ENCODE results near the gene TMEM238L. TPM values are rescaled to one million over a fixed set of nuclear protein-coding genes. Genes with fewer than 3 reads are reported as not detected.

Gene TMEM238L
- total RNA-seq, 1 donor from 2014 or later = not detected

DNA sequence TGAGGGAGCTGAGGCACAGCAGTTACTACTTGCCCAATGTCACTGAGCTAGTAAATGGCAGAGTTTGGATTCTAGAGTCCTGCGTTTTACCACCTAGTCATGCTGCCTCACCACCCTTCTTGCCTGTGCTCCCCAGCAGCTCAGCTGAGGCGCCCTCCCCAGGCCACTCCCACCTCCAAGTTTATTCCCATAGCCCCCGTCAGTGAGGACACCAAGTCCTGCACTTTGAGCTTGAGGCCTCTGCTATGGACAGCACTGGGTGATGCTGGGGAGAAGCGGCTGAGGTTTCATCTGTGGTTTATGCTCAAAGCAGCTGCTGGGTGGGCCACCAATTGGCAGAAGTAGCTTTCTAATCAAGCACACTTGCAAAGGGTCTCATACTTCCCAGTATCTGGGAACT lies 36.7 kb downstream of the TMEM238L start:
- Histone ChIP-seq H3K4me1 (no peaks in the 10 kb centered on the region), H3K9me3 (peaks cover 0 to 3% of the 10 kb centered on the region in 2 donors), H3K27me3 (no peaks in the 10 kb centered on the region), H3K4me3 (no peak overlapping the region), H3K36me3 (peaks cover 0 to 5% of the 10 kb centered on the region in 2 donors), H3K27ac (no peak overlapping the region)
- DNase-seq (ENCODE audit: low spot score in 2 of 2) = no peak
- intact Hi-C loops (cut with DNase I) = no loop called here
- TF ChIP-seq, protein P1, sequence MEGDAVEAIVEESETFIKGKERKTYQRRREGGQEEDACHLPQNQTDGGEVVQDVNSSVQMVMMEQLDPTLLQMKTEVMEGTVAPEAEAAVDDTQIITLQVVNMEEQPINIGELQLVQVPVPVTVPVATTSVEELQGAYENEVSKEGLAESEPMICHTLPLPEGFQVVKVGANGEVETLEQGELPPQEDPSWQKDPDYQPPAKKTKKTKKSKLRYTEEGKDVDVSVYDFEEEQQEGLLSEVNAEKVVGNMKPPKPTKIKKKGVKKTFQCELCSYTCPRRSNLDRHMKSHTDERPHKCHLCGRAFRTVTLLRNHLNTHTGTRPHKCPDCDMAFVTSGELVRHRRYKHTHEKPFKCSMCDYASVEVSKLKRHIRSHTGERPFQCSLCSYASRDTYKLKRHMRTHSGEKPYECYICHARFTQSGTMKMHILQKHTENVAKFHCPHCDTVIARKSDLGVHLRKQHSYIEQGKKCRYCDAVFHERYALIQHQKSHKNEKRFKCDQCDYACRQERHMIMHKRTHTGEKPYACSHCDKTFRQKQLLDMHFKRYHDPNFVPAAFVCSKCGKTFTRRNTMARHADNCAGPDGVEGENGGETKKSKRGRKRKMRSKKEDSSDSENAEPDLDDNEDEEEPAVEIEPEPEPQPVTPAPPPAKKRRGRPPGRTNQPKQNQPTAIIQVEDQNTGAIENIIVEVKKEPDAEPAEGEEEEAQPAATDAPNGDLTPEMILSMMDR (IDR thresholded peaks at IDR 0.05) = no peak

DNA sequence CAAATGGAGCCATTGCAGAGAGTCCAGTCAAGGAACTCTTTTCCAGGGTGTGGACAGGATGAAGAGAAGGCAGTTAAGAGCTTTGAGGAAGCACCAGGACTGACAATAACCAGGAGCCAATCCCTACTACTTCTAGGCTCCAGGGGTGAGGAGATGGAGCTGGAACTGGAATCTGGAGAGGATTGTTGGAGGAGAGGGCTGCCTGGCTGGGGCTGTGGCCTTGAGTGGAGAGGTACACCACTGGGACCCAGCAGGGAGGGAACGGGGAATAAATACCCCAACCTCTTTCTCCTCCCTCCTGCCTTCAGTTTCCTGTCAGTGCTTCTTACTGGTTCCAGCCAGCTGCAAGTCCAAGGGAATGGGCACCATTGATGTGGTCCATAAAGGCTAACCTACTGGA lies 41.9 kb downstream of the TMEM238L start:
- intact Hi-C loops (cut with DNase I) = no loop called here
- H3K27me3 ChIP-seq = no peaks in the 10 kb centered on the region
- no peak overlapping the region for H3K27ac ChIP-seq
- no peaks in the 10 kb centered on the region for H3K4me1 ChIP-seq
- H3K4me3 ChIP-seq = no peak overlapping the region
- no peaks in the 10 kb centered on the region for H3K9me3 ChIP-seq
- no peaks in the 10 kb centered on the region for H3K36me3 ChIP-seq
- DNase-seq (ENCODE audit: low spot score in 2 of 2) = no peak
- TF ChIP-seq, protein P1 (IDR thresholded peaks at IDR 0.05) = no peak

- H3K36me3 ChIP-seq = no peaks in the 10 kb centered on the region
- intact Hi-C loops (cut with DNase I) = no loop called here
Observed at GRCh38 chr17:10761281-10761680, 42.6 kb downstream of the TMEM238L start.

GRCh38 chr17:10758062-10758461 lies 45.8 kb downstream of the TMEM238L start:
- Histone ChIP-seq H3K4me3 (no peak overlapping the region), H3K9me3 (no peaks in the 10 kb centered on the region), H3K36me3 (no peaks in the 10 kb centered on the region), H3K27ac (no peak overlapping the region), H3K27me3 (no peaks in the 10 kb centered on the region), H3K4me1 (no peaks in the 10 kb centered on the region)
- TF ChIP-seq, protein P1 (IDR thresholded peaks at IDR 0.05) = no peak
- DNase-seq (ENCODE audit: low spot score in 2 of 2) = no peak
- intact Hi-C loops (cut with DNase I) = no loop called here

More at GRCh38 chr17:10761281-10761680, 42.6 kb downstream of the TMEM238L start:
- Histone ChIP-seq H3K9me3 (no peaks in the 10 kb centered on the region), H3K27me3 (no peaks in the 10 kb centered on the region), H3K4me1 (no peaks in the 10 kb centered on the region), H3K27ac (no peak overlapping the region), H3K4me3 (no peak overlapping the region)
- TF ChIP-seq, protein P1 (IDR thresholded peaks at IDR 0.05) = no peak
- DNase-seq (ENCODE audit: low spot score in 2 of 2) = no peak

DNA sequence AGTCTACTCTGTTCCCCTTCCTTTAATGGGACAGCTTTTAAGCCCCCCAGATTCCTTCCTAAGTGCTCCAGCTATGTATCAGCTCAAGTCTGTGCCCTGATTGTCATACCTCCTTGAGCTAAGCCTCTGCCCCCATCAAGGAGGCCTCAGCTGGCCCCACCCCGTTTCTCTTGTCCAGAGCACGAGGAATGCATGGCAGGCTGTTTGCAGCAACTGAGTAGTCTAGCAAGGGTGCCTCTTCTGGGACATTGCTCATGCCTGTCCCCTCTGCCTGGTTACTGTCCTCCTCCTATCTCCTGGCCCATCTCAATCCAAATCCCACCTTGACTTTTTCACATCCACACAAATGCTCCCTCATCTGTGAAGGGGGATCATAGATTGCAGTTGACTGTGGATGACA lies 46.3 kb downstream of the TMEM238L start:
- H3K36me3 ChIP-seq = no peaks in the 10 kb centered on the region
- H3K9me3 ChIP-seq = no peaks in the 10 kb centered on the region
- no peak for DNase-seq (ENCODE audit: low spot score in 2 of 2)
- TF ChIP-seq, protein P1 (IDR thresholded peaks at IDR 0.05) = no peak
- no peak overlapping the region for H3K27ac ChIP-seq
- H3K4me3 ChIP-seq = no peak overlapping the region
- H3K27me3 ChIP-seq = no peaks in the 10 kb centered on the region
- intact Hi-C loops (cut with DNase I) = no loop called here
- H3K4me1 ChIP-seq = no peaks in the 10 kb centered on the region

DNA sequence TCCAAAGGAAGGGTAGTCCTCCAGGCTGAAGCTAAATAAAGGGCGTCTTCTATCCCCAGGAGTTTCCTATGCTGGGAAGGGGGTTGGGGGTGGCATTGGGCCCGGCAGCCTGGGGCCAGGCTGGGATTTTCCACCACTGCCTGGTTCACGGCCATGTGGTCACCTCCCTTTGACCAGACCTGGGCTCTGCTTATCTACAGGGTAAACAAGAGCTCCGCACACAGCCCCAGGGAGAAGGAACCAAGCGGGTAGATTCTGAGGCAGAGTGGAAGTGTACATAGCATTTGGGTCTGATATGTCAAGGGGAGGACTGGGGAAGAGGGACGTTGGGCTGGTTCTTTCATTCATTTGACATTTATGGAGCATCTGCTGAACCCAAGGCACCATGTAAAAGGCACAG lies 46.8 kb downstream of the TMEM238L start:
- no peaks in the 10 kb centered on the region for H3K9me3 ChIP-seq
- no peaks in the 10 kb centered on the region for H3K4me1 ChIP-seq
- no peaks in the 10 kb centered on the region for H3K27me3 ChIP-seq
- H3K4me3 ChIP-seq = no peak overlapping the region
- intact Hi-C loops (cut with DNase I) = no loop called here
- no peak overlapping the region for H3K27ac ChIP-seq
- TF ChIP-seq, protein P1 (IDR thresholded peaks at IDR 0.05) = no peak
- DNase-seq (ENCODE audit: low spot score in 2 of 2) = no peak
- no peaks in the 10 kb centered on the region for H3K36me3 ChIP-seq

Data from ascending aorta (tissue), 2 donors.